ENCODE results near the gene NR3C2.

NR3C2 gene

GRCh38 chr4:148441986-148442831 is at the start of gene NR3C2:
Gene NR3C2, minus strand, starts transcription at chr4:148442414.
- DNase-seq: peak; percentile 97

- DNase-seq: no peak
These were observed 45.0 kb upstream of the NR3C2 start for GRCh38 chr4:148487181-148487580.

GRCh38 chr4:148481636-148482035 is 39.4 kb upstream of the NR3C2 start:
- DNase-seq: no peak

GRCh38 chr4:148477276-148477675 is 35.1 kb upstream of the NR3C2 start:
- no peak for DNase-seq

GRCh38 chr4:148469938-148470337 is 27.7 kb upstream of the NR3C2 start:
- DNase-seq: no peak

- no peak for DNase-seq
These were observed 12.6 kb upstream of the NR3C2 start for GRCh38 chr4:148454835-148455234.

- no peak for DNase-seq
These were observed 11.6 kb upstream of the NR3C2 start for GRCh38 chr4:148453833-148454232.

GRCh38 chr4:148452970-148453369 is 10.8 kb upstream of the NR3C2 start:
- DNase-seq: no peak

GRCh38 chr4:148449921-148450320 is 7.7 kb upstream of the NR3C2 start:
- no peak for DNase-seq

GRCh38 chr4:148448141-148448540 is 5.9 kb upstream of the NR3C2 start:
- DNase-seq: no peak

- no peak for DNase-seq
These were observed 5.5 kb upstream of the NR3C2 start for GRCh38 chr4:148447681-148448080.

- no peak for DNase-seq
These were observed 3.7 kb upstream of the NR3C2 start for GRCh38 chr4:148445860-148446330.

- DNase-seq: no peak
These were observed 3.1 kb upstream of the NR3C2 start for GRCh38 chr4:148445071-148445859.

- DNase-seq: no peak
These were observed 2.3 kb upstream of the NR3C2 start for GRCh38 chr4:148444296-148445070.

GRCh38 chr4:148443512-148444295 is 1.5 kb upstream of the NR3C2 start:
- no peak for DNase-seq

GRCh38 chr4:148442832-148443511 is 758 bp upstream of the NR3C2 start:
- no peak for DNase-seq

GRCh38 chr4:148441624-148441985 is 609 bp downstream of the NR3C2 start:
- no peak for DNase-seq

GRCh38 chr4:148438047-148438446 is 4.2 kb downstream of the NR3C2 start:
- no peak for DNase-seq

- DNase-seq: no peak
These were observed 4.8 kb downstream of the NR3C2 start for GRCh38 chr4:148437439-148437838.

- no peak for DNase-seq
These were observed 5.7 kb downstream of the NR3C2 start for GRCh38 chr4:148436512-148436911.

GRCh38 chr4:148435654-148436406 is 6.4 kb downstream of the NR3C2 start:
- DNase-seq: no peak

Measured in inflammatory macrophage treated with lipopolysaccharide for 1 hour (primary cell).